Stimulated activated CD8-positive, alpha-beta memory T cell treated with anti-CD3 and anti-CD28 coated beads, Interleukin-7, amount 100 ng/mL, for 48 hours (primary cell): ENCODE results near the gene ADPGK.

ENCODE experiments used
- DNase-seq, 2 donors: peaks; one replicate each; pipeline ENCODE4 v3.0.0-alpha.2; 2020; ENCODE audit warnings: low read depth in 1 of 2; ENCODE audit errors: extremely low read depth in 1 of 2

Gene ADPGK

DNA sequence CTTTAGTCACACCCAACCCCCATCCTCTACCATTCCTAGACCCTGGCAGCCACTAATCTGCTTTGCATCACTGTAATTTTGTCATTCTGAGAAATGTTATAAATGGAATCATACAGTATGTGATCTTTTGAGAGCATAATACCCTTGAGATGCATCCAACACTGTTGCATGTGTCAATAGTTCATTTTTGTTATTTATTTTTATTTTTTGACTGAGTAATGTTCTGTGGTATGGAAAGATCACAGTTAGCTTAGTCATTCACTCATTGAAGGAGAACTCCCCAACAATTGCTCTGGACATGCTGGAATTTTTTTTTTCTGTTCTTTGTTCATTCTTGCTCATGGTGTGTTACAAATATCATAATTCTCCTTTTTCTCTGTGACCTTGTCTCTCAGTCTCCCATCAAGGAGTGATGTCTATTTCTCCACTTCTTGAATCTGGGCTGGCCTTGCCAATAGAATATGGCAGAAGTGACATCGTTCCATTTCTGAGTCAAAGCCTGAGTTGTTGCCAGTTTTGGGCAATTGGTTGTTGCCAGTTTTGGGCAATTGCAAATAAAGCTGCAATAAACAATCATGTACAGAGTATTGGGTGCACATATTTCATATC is 6.8 kb upstream of the ADPGK start:
- no peak for DNase-seq

DNA sequence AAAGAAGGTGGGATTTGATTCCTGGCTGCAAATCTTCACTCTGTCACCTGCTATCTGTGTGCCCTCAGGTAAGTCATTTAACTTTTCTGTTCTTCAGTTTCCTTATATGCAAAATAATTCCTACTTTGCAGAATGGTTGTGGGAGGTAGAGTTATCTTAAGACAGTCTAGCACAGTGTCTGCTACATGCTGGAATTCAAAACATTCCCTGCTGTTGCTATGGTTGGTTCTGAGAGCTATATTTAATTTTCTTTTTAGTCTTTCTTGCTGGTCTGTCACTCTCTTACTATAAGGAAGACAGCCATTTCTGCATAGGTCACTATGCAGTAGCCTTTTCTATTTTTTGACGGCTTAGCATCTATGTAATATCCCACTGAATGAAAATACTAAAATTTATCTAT is 4.0 kb upstream of the ADPGK start:
- DNase-seq = no peak

DNA sequence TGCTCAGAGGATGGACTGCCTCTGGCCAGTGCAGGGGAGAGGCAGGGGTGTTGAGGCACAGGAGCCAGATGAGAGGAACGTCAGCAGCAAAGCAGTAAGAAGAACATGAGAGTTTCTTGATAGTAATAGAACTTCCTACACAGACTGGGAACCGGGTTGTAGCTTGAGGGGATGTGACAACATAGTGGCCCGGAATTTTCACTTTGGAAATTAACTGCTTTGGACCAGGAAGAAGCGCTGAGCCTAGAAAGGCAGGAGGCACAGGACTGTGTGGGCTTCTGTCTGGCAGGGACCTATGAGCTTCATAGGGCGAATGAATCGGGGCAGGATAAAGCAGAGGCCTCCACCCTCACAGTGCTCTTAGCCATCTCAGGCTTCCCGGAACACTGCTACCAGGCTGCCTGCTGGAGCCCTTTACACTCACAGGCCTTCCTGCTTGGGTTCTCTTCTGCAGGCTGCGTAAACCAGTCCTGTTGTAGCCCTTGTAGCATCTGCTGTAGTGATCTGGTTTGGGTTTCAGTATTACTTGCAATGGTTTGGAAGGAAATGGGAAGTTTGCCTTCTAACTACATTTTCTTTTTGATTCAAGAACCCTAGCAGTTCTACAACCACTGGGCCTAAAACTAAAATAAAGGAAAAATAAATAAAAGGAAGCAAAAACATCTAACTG is 3.3 kb upstream of the ADPGK start:
- DNase-seq = no peak

DNA sequence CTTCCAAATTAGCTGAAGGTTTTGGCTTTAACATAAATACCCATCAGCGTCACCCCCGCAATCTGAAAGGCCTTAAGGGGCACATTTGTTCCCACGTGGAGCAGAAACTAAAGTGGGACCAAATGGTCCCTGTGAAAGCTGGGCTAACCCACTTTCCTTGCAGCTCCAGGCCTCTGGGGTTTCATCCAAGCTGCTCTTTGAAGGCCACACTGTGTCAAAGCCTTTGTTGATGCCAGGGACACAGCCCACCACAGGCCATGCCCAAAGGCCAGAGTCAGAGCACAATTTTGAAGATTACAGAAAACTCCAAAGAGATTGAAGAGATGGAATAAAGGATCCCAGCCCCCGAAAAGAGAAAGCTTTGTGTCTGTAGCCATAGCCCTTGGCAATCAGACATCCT is 2.7 kb upstream of the ADPGK start:
- no peak for DNase-seq

DNA sequence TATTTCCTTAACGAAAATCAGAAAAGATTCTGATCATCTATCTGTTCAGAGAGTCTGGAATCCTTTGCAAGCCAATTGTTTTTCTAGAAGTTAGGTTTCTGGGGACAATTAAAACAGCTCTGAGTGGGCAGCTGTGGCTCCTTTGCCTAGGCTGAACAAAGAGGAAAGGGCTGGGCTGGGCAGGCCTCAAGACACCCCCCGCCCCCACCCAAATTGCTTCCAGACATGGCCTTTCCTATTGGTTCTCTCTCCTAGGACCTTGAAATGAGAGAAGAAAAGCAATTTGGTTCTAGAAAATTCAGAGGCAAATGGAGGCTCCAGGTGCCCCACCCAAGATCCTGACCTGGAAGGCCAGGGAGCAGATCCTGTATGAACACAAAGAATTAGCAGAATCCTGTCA is 2.3 kb upstream of the ADPGK start:
- no peak for DNase-seq

DNA sequence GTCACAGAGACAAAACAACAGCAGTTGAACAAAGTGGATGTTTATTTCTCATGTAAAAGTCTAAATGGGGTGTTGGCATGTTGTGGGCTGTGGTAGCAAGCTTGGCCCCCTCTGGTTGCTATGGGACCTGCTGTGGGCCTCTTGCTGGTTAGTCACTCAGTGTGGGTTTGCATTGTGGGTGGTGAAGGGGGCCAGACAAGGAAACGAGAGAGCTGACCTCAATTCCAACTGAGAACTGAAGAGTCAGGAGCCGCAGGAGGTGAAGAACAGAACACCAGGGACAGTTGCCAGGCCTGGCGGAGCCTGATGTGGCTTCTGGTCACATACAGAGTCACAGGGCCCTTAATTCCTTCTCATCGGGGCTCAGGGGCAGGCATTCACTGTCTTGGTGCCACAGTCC is 1.9 kb upstream of the ADPGK start:
- DNase-seq = peak in 1 of 2 donors; percentile 74

DNA sequence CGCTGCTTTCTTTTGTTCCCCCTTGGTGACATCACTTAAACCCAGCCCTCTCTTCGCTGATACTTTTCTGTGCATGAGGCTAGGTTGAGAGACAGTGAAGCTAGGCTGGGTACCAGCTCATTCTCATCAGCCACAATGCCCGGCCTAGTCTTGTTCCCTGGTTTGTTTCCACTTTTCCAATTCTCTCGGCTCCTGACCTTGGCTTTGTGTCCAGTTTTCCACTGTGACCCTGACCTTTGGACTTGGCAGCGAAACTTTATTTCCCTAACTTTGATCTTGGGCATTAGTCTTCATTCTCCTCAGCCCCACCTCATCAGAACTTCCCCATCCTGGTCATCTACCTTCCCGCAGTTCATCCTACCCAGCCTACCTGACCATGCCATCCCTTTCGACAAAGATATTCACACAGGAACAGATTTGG is 908 bp upstream of the ADPGK start:
- DNase-seq = no peak

DNA sequence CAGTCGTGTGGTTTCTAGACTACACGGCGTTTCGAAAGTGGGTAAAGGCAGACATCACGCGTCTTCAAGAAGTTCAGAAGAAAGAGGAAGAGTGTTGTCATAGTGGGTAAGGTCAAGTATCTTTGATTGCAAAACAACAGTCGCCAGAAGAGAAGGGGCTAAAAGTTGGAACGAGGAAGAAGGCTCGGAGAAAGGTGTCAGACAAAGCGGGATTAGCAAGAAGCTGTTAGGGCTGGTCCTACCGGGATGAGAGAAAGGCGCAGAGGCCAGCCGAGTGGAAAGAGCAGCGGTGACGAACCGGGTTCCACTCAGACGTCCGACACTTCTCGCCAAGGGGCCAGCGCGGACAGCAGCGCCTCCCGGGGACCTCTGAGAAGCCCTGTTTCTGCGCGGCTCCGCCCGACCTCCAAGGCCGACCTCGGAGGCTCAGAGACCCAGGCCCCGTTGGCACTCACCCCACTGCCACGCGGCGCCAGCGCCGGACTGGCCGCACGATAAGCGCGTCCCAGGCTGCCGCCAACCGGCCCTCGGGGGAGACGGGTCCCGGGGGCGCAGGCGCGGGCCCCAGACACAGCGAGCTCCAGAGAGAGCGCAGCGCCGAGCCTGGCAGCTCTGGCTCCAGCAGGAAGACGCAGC is 436 bp downstream of the ADPGK start:
- DNase-seq = peak in 1 of 2 donors; percentile 29

DNA sequence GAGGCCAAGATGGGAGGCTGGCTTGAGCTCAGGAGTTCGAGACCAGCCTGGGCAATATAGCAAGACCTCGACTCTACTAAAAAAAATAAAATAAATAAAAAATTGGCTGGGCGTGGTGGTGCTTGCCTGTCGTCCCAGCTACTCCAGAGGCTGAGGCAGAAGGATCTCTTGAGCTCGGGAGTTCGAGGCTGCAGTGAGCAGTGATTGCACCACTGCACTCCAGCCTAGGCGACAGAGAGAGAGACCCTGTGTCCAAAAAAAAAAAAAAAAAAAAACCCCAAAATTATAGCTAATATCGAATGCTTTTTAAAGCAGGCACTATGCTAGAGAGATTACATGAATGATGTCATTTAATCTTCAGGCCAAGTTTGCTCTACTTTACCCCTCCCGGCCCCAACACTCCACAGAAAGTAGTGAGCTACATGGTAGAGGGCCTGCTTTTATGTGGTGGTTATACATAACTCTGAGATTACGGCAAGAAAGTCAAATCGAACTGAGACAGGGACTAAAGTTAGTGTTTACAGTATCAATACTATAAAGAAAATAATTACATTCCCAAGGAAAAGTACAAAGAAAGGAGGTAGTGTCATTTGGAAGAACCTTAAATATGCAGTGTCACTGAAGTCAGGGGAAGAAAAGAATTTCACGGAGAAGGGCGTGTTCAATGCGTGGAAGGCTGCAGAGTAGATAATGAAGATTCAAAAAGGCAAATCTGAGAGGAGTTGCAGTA is 1.1 kb downstream of the ADPGK start:
- DNase-seq = no peak

DNA sequence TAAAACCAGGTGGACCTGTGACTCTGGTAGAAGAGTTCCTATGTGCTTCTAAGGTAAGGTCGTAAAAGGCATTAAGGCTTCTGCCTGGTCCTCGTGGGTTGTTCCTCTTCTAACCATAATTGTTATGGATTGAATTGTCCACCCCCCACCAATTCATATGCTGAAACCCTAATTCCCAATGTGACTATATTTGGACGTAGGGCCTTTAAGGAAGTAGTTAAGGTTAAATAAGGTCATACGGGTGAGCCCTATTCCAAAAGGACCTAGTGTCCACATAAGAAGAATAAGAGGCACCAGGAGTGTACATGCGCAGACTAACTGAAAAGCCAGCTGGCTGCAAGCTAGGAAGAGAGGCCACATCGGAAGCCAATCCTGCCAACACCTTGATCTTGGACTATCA is 1.9 kb downstream of the ADPGK start:
- DNase-seq = no peak

DNA sequence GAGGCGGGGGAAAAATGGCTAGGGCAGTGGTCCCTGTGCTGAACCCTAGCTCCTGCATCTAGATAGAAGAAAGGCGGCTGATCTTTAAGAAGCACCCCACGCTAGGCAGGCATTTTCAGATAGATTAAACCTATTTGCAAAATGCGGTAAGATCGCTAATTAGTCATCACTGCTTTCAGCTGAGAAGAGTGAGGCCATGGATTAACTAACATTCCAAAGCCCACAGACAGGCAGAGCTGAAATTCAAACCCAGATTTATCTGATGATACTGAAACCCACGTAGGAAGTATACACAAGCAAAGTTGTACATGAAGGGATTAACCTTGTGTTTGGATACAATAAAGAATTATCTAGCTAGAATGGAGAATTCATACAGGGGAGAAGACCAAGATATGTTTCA is 4.8 kb downstream of the ADPGK start:
- DNase-seq = no peak

DNA sequence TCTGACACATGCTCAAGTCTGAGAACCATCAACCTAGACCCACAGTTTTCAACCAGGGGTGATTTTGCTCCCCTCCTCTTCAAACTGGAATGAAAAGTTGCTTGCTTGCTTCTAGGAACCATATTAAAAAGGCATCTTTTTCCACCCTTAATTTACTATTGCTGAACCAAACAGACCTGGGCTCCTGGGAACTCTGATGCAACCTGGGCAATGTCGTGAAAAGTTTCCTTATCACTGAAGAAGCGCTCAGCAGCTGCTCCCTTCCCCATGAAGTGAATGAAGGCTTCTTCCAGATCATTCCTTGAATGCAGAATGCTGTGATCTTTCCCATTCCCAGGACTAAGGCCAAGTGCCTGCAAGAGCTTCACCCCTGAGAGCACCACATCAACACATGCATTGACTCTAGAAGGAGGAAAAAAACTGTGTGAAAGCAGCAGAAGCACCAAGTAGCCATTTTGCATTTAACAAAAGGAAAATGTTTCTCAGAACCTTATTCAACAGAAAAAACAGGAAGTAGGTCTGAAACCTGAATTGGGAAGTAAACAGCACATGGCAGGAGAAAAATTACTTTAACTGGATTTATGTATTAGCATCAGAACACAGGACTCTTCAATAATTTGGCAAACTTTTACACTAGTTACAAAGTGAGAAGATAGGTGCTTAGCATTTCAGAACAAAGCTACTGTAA is 8.7 kb downstream of the ADPGK start:
- no peak for DNase-seq

DNA sequence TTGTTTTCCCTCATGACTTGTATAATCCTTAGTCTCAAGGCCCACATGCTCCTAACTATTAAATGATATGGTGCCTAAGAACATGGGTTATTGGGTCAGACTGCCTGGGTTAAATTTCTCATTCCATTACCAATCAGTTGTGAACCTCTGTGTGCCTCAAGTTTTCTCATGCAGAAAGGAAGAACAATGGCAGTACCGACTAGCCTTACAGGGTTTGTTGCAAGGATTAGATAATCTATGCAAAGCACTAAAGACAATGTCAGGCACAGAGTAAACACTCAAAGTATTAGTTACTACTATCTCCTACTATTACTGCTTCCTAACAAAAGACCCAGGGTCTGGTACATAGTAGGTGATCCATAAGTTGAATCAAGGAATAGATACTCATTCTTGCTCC is 12.2 kb downstream of the ADPGK start:
- DNase-seq = no peak

DNA sequence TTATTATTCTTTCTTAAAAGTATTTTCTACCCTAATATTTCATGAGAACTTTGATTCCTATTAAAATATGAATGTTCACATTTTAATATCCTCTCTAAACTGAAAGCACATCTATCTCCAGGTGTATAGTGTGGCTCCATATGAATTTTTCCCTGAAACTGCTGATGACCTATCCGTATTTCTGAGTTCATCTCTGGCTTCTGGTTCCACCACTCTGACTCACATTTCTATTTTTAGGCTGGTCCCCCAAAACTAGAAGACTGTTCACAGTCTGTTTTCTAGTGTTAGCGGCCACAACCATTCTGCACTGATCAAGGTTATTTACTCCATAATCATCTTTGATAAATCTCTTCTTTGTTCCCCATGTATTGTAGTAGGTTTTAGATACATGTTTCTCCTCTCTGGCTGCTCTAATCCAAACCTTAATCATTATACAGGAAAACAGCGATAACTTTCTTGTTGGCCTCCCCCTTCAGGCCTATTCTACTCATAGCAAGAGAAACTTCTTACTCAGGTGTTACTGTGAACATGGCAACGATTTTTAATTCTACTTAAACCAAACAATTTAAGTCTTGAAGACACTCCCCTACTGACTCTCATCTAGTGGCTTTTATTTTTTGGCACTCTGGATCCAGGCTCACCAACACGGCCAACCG is 12.8 kb downstream of the ADPGK start:
- DNase-seq = no peak

DNA sequence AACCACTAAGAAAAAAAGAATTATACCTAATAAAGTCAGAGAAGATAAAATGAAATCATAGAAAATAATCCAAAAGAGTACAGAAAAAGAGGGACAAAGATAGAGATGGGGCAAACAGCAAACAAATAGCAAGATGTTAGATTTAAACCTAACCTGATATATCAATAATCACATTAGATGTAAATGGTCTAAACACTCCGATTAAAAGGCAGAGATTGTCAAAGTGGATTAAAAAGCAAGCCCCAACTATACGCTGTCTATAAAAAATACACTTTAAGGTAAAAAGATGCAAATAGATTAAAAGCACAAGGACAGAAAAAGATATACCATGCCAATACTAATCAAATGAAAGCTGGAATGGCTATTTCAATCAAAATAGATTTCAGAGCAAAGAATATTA is 16.8 kb downstream of the ADPGK start:
- DNase-seq = no peak

DNA sequence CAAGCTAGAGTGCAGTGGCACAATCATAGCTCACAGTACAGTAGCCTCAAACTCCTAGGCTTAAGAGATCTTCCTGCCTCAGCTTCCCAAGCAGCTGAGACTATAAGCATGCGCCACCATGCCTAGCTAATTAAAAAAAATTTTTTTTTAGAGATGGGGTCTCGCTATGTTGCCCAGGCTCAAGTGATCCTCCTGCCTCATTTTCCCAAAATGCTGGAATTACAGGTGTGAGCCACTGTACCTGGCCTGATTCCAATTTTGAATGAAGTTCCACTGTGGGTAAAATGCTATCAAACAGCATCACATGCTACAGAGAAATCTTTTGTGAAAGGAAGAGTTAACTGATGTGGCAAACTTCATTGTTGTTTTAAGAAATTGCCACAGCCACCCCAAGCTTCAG is 17.5 kb downstream of the ADPGK start:
- no peak for DNase-seq

DNA sequence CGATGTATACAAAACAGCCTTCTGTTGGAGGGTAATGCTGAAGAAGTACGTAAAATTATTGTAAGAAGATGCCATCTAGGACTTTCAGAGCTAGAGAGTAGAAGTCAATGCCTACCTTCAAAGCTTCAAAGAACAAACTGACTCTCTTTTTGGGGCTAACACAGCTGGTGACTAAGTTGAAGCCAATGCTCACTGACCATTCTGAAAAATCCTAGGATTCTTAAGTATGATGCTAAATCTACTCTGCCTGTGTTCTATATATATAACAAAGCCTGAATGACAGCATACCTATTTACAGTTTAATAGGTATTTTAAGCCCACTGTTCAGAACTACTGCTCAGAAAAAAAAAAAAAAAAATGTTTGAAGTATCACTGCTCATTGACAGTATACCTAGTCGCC is 18.9 kb downstream of the ADPGK start:
- DNase-seq = no peak

DNA sequence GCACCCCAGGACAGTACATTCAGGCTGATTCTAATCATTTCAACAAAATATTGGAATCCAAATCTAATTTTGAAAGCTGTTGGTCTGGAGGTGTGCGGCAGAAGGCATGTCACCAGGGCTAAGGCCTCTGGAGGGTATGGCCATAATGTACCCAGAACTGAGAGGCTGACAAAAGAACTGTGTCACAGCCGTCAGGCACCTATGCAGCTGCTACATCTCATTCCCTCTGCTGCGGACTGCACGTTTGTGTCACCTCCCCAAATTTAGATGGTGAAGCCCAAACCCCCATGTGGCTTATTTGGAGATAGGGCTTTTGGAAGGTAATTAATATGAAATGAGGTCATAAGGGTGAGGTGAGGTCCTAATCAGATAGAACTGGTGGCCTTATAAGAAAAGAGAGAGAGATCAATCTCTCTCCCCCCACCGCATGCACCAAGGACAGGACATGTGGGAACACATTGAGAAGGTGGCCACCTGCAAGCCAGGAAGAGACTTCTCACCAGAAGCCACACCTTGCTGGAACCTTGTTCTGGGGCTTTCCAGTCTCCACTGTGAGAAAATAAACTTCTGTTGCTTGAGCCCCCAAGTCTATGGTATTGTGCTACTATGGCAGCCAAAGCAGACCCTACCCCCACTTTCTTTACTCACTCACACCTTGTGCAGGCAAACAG is 22.8 kb downstream of the ADPGK start:
- DNase-seq = no peak

DNA sequence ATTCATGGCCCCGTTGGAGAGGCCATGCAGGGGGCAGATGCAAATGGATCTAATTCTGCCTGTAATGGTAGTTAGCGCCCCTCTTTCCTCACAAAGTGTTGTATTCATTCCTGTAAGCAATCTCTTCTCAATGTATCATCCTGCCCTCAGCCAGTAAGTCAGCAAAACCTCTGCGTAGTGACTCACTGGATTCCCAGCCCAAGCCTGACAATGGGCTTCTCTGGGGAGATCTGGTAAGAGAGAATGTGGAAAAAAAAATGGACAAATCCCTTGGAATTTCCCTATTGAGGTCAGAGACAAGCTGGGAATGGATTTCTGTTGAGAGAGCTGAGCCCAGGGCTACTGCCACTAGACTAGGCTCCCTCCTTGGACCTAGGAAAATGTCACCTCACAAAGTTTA is 25.4 kb downstream of the ADPGK start:
- no peak for DNase-seq

DNA sequence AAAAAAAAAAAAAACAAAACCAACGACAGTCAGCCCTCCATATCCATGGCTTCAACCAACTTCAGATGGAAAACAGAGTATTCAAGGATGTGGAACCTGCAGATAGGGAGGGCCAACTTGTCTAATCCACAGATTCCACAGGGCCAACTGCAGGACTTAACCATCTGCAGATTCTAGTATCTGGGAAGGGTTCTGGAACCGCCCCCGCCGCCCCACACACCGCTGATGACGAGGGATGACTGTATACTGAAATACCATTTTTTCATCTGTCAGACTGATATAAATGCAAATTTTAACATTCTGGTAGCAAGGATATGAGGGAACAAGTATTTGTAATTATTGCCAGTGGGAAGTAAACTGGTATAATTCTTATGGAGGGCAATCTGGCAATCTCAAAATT is 29.5 kb downstream of the ADPGK start:
- no peak for DNase-seq
